IMR-90 (cell line): ENCODE measurements around the gene DPP10. TPM values are rescaled to one million over a fixed set of nuclear protein-coding genes. Genes with fewer than 3 reads are reported as not detected.

ENCODE experiments used
- ATAC-seq: fragments of 200-7000 bp; cut with Tn5 transposase; 2 replicates; pipeline ENCODE4 v1.9.1; 2020; ENCODE audit warnings: low read depth, mild to moderate bottlenecking, moderate library complexity
- BruUV-seq: library from RNA; stranded (reverse); fragments of 400-500 nt; replicated peaks from 2 replicates; lab custom pipeline; 2021; lab: Mats Ljungman, UMichigan
- CTCF ChIA-PET: fragments of 300-600 bp; formaldehyde crosslinking; extraction: SDS; loops from one replicate; lab custom pipeline; 2021; ENCODE audit warnings: antibody characterized with exemption; lab: Yijun Ruan, JAX
- POLR2A ChIA-PET: fragments of 300-600 bp; sonication (Branson Sonifier 250); formaldehyde crosslinking; loops from one replicate; lab custom pipeline; 2022; ENCODE audit warnings: antibody characterized with exemption; ENCODE audit not compliant: unreplicated experiment; lab: Charles Lee
- DNase-seq: peaks from one replicate; pipeline ENCODE4 v3.0.0; 2013
- H2AFZ ChIP-seq: replicated peaks from 2 replicates; pipeline ENCODE3; 2013; ENCODE audit warnings: low read length, mild to moderate bottlenecking; ENCODE audit not compliant: poor library complexity
- H2AK5ac ChIP-seq: 2 replicates; pipeline ENCODE4 v1.6.1; 2013; ENCODE audit warnings: low read depth, low read length, inconsistent platforms
- H2AK9ac ChIP-seq: replicated peaks from 2 replicates; pipeline ENCODE3; 2013; ENCODE audit warnings: mild to moderate bottlenecking, low read depth, low read length, moderate library complexity; ENCODE audit not compliant: poor library complexity
- H2BK120ac ChIP-seq: 2 replicates; pipeline ENCODE4 v1.6.1; 2013; ENCODE audit warnings: low read depth, low read length, inconsistent platforms
- H2BK15ac ChIP-seq: 3 replicates; pipeline ENCODE4 v1.6.1; 2013; ENCODE audit warnings: low read depth, low read length, inconsistent platforms
- H2BK20ac ChIP-seq: 2 replicates; pipeline ENCODE4 v1.6.1; 2013; ENCODE audit warnings: low read depth, mild to moderate bottlenecking, inconsistent platforms, low read length, moderate library complexity
- H2BK5ac ChIP-seq: 2 replicates; pipeline ENCODE4 v1.6.1; 2013; ENCODE audit warnings: mild to moderate bottlenecking, low read depth, low read length, inconsistent platforms; ENCODE audit not compliant: poor library complexity, severe bottlenecking
- H3K14ac ChIP-seq: replicated peaks from 2 replicates; pipeline ENCODE4 v1.6.1; 2013; ENCODE audit warnings: low read depth, low read length, inconsistent platforms
- H3K18ac ChIP-seq: 2 replicates; pipeline ENCODE4 v1.6.1; 2013; ENCODE audit warnings: low read depth, low read length, control low read depth
- H3K23ac ChIP-seq: 2 replicates; pipeline ENCODE4 v1.6.1; 2013; ENCODE audit warnings: low read depth, low read length, inconsistent platforms
- H3K27ac ChIP-seq: 2 replicates; pipeline ENCODE4 v1.5.1; 2013; ENCODE audit warnings: mild to moderate bottlenecking, control low read depth, low read length; ENCODE audit not compliant: insufficient read depth
- H3K27me3 ChIP-seq: 2 replicates; pipeline ENCODE4 v1.6.1; 2013; ENCODE audit warnings: low read length; ENCODE audit not compliant: control insufficient read depth, insufficient read depth
- H3K36me3 ChIP-seq: 2 replicates; pipeline ENCODE4 v1.6.1; 2013; ENCODE audit warnings: low read length, mixed read lengths; ENCODE audit not compliant: control insufficient read depth, insufficient read depth
- H3K4ac ChIP-seq: 2 replicates; pipeline ENCODE4 v1.6.1; 2013; ENCODE audit warnings: low read depth, low read length, inconsistent platforms
- H3K4me1 ChIP-seq: 2 replicates; pipeline ENCODE4 v1.6.1; 2013; ENCODE audit warnings: low read length, mixed read lengths; ENCODE audit not compliant: control insufficient read depth, insufficient read depth
- H3K4me2 ChIP-seq: 2 replicates; pipeline ENCODE4 v1.6.1; 2013; ENCODE audit warnings: low read depth, mild to moderate bottlenecking, control low read depth, low read length, moderate library complexity
- H3K4me3 ChIP-seq: 2 replicates; pipeline ENCODE4 v1.5.1; 2013; ENCODE audit warnings: low read depth, mild to moderate bottlenecking, control low read depth, low read length, moderate library complexity; ENCODE audit not compliant: insufficient read depth
- H3K56ac ChIP-seq: 2 replicates; pipeline ENCODE4 v1.6.1; 2013; ENCODE audit warnings: low read length, inconsistent platforms; ENCODE audit not compliant: insufficient read depth; ENCODE audit errors: extremely low read depth
- H3K79me1 ChIP-seq, 2 experiments: 2 replicates each; pipeline ENCODE4 v1.6.1; 2013; ENCODE audit warnings: low read length in 2 of 2, inconsistent platforms in 1 of 2, low read depth in 1 of 2
- H3K9ac ChIP-seq: 2 replicates; pipeline ENCODE4 v1.6.1; 2013; ENCODE audit warnings: low read depth, low read length, control low read depth
- H3K9me1 ChIP-seq: 2 replicates; pipeline ENCODE4 v1.6.1; 2013; ENCODE audit warnings: low read length, inconsistent platforms; ENCODE audit not compliant: insufficient read depth
- H3K9me3 ChIP-seq: 2 replicates; pipeline ENCODE4 v1.6.1; 2013; ENCODE audit warnings: low read length; ENCODE audit not compliant: control insufficient read depth, insufficient read depth
- H4K20me1 ChIP-seq: 2 replicates; pipeline ENCODE4 v1.6.1; 2013; ENCODE audit warnings: low read length, inconsistent platforms; ENCODE audit not compliant: insufficient read depth
- H4K5ac ChIP-seq: 2 replicates; pipeline ENCODE4 v1.6.1; 2013; ENCODE audit warnings: mild to moderate bottlenecking, low read depth, low read length, control low read depth
- H4K8ac ChIP-seq, 2 experiments: 2 replicates each; pipeline ENCODE4 v1.6.1; 2013; ENCODE audit warnings: low read depth in 2 of 2, low read length in 2 of 2, control low read depth in 1 of 2, inconsistent platforms in 1 of 2
- H4K91ac ChIP-seq: 2 replicates; pipeline ENCODE4 v1.6.1; 2013; ENCODE audit warnings: low read depth, low read length, inconsistent platforms; ENCODE audit not compliant: insufficient read depth
- BHLHE40 ChIP-seq: fragments of 150-350 bp; IDR thresholded peaks from 2 replicates; pipeline ENCODE4 v1.6.1; 2016; ENCODE audit warnings: mild to moderate bottlenecking, low read depth, low read length
- CHD1 ChIP-seq: IDR thresholded peaks from 2 replicates; pipeline ENCODE4 v1.6.1; 2012; ENCODE audit warnings: low read depth, low read length, improper control_type of control experiment
- MAFK ChIP-seq: IDR thresholded peaks from 2 replicates; pipeline ENCODE4 v1.6.1; 2012; ENCODE audit warnings: low read depth, low read length, improper control_type of control experiment
- RFX5 ChIP-seq: IDR thresholded peaks from 2 replicates; pipeline ENCODE4 v1.8.0; 2012; ENCODE audit warnings: low read depth, mild to moderate bottlenecking, low read length, moderate library complexity
- USF2 ChIP-seq: fragments of 150-350 bp; IDR thresholded peaks from 2 replicates; pipeline ENCODE4 v1.6.1; 2017; ENCODE audit warnings: mild to moderate bottlenecking, antibody characterized with exemption, low read length, low read depth
- WGBS, 2 experiments: methylation state at CpG; one replicate each; pipeline versions ENCODE4 v1.1.5 to v1.1.7; 2013; ENCODE audit warnings: missing lambda C conversion rate in 2 of 2; ENCODE audit not compliant: insufficient read length in 1 of 2; ENCODE audit errors: extremely low coverage in 2 of 2; 5-methylcytosine and 5-hydroxymethylcytosine counted together
- dilution Hi-C: fragments of 300-500 bp; cut with HindIII; formaldehyde crosslinking; loops from one replicate; pipeline ENCODE4 v1.14.3; 2018; ENCODE audit warnings: low sequenced_read_pairs; ENCODE audit not compliant: unreplicated experiment
- in situ Hi-C: fragments of 300-500 bp; cut with MboI; formaldehyde crosslinking; loops from 3 replicates; pipeline ENCODE4 v1.14.3; 2019; ENCODE audit warnings: low sequenced_read_pairs, inconsistent platforms, mixed read lengths
- intact Hi-C: fragments of 100-400 bp; cut with micrococcal nuclease; formaldehyde crosslinking; loops from 2 replicates; pipeline ENCODE4 v1.10.0; 2022
- polyA plus RNA-seq, 3 experiments: library from polyadenylated mRNA; depleted of rRNA; stranded (reverse); fragments of >200 nt; gene quantifications; 2 replicates each; pipeline ENCODE4 v1.2.3, GENCODE V29; 2012; ENCODE audit warnings: low replicate concordance in 1 of 3
- total RNA-seq: library from RNA; depleted of rRNA; stranded (reverse); fragments of >200 nt; gene quantifications from 2 replicates; pipeline ENCODE4 v1.2.3, GENCODE V29; 2012

The DPP10 gene
- total and polyA plus RNA-seq, 2 of the 4 experiments (the other 2 are of a cell fraction) = not detected

- TF ChIP-seq CHD1 (no peak), RFX5 (no peak), USF2 (no peak)
Measured at GRCh38 chr2:114553027-114553426, 110.6 kb downstream of the DPP10 start (continued).

- no peak overlapping the region for H3K27ac ChIP-seq
- intact Hi-C loops (no loop called here), in situ Hi-C loops (loop anchor here (25.0 kb wide), 1 partner anchor 582 kb away; no protein-coding TSS in a partner anchor), dilution Hi-C loops (no loop called here)
- H3K4ac ChIP-seq = no peak overlapping the region
- H3K9ac ChIP-seq = no peak overlapping the region
- no peaks in the 10 kb centered on the region for H3K36me3 ChIP-seq
- H2BK15ac ChIP-seq = no peak overlapping the region
- H3K23ac ChIP-seq = no peak overlapping the region
- no peak overlapping the region for H2BK20ac ChIP-seq
- no peak overlapping the region for H4K5ac ChIP-seq
- H2AK9ac ChIP-seq = no peak overlapping the region
- H3K18ac ChIP-seq = no peak overlapping the region
- ATAC-seq = no peak
- H4K8ac ChIP-seq = no peak overlapping the region
- POLR2A ChIA-PET = no interaction called here
- TF ChIP-seq RFX5 (no peak), BHLHE40 (no peak), CHD1 (no peak), MAFK (no peak)
- H3K4me3 ChIP-seq = no peak overlapping the region
- no peak overlapping the region for H3K14ac ChIP-seq
- no peaks in the 10 kb centered on the region for H3K27me3 ChIP-seq
- H3K4me1 ChIP-seq = no peaks in the 10 kb centered on the region
- H4K20me1 ChIP-seq = no peaks in the 10 kb centered on the region
- no CpG with 5 or more reads among the region's 3 CpGs for WGBS, 2 experiments
- no peak overlapping the region for H3K56ac ChIP-seq
- H3K9me3 ChIP-seq = no peaks in the 10 kb centered on the region
- CTCF ChIA-PET = interaction anchor here (1.2 kb wide), 1 partner anchor 13 kb away, joined by 3 read pairs; no protein-coding TSS in a partner anchor
- H2BK120ac ChIP-seq = no peak overlapping the region
- H2AK5ac ChIP-seq = no peak overlapping the region
- no TSS peak for BruUV-seq
- H3K4me2 ChIP-seq = no peak overlapping the region
- H2BK5ac ChIP-seq = no peak overlapping the region
- no peak overlapping the region for H2AFZ ChIP-seq
- no peak for DNase-seq
- H3K9me1 ChIP-seq = no peaks in the 10 kb centered on the region
- no peaks in the 10 kb centered on the region for H3K79me1 ChIP-seq
- H4K91ac ChIP-seq = no peak overlapping the region
Measured at GRCh38 chr2:114569166-114569565, 126.7 kb downstream of the DPP10 start.
